ENCODE data around the gene ZDHHC17.
"Not testable (repeated sequence)": the region's sequence is repeated elsewhere in the genome, so short reads cannot be mapped to it uniquely, and the experiment has no call there.

ZDHHC17 gene

GRCh38 chr12:76763746-76764675 is at the start of gene ZDHHC17:
Gene ZDHHC17 (plus strand): TSS chr12:76764115. CDS start chr12:76764237, 122 bp downstream.
- peak; percentile 97 for DNase-seq

GRCh38 chr12:76714415-76714814 is 49.5 kb upstream of the ZDHHC17 start:
- no peak for DNase-seq

DNA sequence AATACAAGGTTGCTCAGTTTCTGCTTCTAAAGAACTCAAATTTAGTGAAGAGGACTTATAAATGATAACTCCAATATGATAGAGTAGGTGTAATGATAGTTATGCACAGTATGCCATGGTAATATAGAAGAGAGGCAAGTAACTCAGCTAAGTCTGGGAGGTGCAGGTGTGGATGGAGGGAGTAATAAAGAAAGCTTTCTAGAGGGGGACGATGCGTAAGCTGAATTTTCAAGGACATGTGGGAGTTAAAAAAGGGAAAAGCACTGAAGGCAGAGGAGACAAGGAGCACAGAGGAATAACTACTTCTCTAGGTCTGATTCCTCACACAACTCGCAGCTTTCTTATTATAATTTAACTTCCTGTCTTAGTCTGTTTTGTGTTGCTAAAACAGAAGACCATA is 49.1 kb upstream of the ZDHHC17 start:
- no peak for DNase-seq

DNA sequence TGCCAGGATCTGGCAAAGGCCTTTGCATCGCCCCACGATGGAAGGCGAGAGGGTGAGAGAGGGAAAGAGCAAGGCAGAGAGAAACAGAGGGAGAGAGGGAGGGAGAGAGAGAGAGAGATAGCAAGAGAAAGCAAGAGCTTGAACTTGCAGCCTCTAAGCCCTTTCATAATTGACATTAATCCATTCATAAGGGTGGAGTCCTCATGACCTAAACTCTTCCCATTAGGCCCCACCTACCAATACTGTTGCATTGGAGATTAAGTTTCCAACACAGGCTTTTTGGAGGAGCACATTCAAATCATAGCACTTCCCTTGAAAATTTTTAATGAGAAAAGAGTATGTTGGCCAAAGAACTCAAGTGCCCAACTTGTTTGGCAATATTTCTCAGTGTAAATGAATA is 48.6 kb upstream of the ZDHHC17 start:
- DNase-seq, result no peak

DNA sequence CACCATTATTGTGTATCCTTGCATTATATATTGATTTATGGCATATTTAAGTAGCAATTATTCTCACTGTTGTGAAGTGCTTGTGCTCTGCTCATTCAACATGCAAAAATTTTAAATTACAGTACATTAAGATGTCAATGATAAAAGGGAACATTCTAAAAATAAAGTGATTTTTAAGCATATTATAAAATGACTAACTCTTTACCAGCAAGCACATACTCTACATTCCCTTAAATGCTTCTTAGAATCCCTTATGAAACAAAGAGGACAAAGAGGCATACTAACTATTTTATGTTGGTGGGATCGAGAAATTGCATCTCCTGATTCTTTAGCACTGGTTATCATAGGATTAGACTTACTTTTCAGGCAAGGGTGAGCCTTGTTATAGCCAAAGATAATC is 46.6 kb upstream of the ZDHHC17 start:
- DNase-seq, result no peak

GRCh38 chr12:76719171-76720041 is 44.5 kb upstream of the ZDHHC17 start:
- DNase-seq, result no peak

DNA sequence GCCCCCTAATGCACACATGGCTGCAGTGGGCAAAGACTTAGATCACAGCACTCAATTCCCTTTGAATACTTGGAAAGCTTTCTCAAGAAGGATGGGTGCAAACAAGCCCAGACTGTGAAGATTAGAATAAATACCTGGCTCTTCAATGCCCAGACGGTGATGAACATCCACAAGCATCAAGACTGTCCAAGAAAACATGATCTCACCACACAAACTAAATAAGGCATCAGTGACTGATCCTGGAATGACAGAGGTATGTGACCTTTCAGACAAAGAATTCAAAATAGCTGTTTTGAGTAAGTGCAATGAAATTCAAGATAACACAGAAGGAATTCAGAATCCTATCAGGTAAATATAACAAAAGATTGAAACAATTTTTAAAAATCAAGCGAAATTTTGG is 43.8 kb upstream of the ZDHHC17 start:
- DNase-seq, result no peak

GRCh38 chr12:76726626-76727025 is 37.3 kb upstream of the ZDHHC17 start:
- DNase-seq, result no peak

GRCh38 chr12:76732188-76732587 is 31.7 kb upstream of the ZDHHC17 start:
- DNase-seq, result not testable (repeated sequence)

DNA sequence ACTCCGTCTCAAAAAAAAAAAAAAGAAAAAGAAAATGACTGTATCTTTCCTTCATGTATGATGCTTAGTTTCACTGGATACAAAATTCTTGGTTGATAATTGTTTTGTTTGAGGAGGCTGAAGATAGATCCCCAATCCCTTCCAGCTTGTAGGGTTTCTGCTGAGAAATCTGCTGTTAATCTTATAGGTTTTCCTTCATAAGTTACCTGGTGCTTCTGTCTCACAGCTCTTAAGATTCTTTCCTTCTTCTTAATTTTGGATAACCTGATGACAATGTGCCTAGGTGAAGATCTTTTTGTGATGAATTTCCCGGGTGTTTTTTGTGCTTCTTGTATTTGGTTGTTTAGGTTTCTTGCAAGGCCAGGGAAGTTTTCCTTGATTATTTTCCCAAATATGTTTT is 26.2 kb upstream of the ZDHHC17 start:
- not testable (repeated sequence) for DNase-seq

- DNase-seq, result no peak
Observed at GRCh38 chr12:76738824-76739579, 24.9 kb upstream of the ZDHHC17 start.

- DNase-seq, result no peak
Observed at GRCh38 chr12:76739896-76740295, 24.0 kb upstream of the ZDHHC17 start.

- no peak for DNase-seq
Observed at GRCh38 chr12:76740501-76740900, 23.4 kb upstream of the ZDHHC17 start.

GRCh38 chr12:76745343-76745742 is 18.6 kb upstream of the ZDHHC17 start:
- no peak for DNase-seq

DNA sequence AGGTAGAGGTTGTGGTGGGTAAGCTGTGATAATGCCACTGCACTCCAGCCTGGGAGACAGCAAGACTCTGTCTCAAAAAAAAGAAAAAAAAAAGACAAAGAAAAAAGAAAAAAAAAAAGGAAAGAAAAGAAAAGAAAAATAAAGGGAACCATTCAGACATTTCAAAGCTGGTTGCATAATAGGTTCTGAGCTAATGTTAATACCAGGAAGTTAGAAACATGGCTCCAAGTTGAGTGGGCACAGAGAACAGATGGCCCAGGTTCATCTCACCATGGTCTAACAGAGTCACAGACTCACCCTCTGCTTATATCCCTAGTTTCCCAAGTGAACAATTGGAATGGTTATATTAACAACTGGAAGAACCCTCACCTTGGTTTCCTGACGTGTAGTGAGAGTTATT is 17.4 kb upstream of the ZDHHC17 start:
- no peak for DNase-seq

GRCh38 chr12:76747245-76747644 is 16.7 kb upstream of the ZDHHC17 start:
- DNase-seq, result no peak

DNA sequence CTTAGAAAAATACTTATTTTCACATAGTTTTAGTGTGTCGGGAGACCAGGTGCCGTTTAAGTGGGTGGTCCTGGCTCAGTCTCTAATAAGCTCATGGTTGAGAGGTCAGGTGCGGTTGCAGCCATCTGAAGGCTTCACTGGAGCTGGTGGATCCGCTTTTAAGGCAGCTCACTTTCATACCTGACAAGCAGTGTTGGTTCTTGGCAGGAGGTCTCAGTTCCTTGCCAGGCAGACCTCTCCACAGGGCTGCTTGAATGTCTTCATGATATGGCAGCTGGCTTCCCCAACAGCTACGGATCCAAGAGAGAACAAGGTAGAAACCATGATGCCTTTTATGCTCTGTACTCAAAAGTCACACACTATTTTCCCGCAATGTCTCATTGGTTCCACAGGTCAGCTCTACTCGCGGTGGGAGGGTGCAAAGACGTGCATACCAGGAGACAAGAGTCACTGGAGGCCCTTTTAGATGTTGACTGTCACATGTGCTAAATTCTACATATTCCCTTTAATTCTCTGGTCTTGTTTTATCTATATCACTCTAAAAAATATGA is 8.0 kb upstream of the ZDHHC17 start:
- no peak for DNase-seq

- DNase-seq, result no peak
Observed at GRCh38 chr12:76757694-76758093, 6.2 kb upstream of the ZDHHC17 start.

DNA sequence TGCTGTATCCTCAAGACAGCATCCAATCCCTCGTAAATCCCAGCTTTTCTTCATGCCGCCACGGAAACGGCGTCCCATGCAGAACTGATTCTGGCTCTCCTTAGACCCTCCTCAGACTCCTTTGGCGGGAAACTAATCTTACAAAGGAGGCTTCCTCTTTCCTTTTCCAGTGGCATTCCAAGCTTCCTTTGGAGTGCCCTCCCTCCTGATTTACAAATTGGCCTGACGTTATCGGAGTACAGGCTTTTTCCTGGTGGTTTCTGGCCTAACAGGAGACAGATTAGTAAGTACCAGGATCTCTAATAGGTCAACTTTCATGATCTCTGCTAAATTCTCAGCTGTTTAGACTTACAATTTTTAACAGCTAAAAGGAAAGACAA is 1.3 kb upstream of the ZDHHC17 start:
- no peak for DNase-seq

GRCh38 chr12:76764856-76765255 is 941 bp downstream of the ZDHHC17 start:
- DNase-seq, result no peak

DNA sequence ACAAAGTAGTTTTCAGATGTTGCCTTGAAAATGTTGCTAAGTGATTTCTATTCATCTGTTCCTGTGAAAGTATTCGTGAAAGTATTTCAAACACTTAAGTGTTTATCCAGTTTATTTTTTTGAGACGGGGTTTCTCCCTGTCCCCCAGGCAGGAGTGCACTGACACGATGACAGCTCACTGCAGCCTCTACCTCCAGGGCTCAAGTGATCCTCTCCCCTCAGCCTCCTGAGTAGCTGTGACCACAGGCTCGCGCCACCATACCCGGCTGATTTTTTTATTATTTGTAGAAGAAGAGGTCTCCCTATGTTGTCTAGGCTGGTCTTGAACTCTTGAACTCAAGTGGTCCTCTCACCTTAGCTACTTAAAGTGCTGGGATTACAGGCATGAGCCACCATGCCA is 1.7 kb downstream of the ZDHHC17 start:
- DNase-seq, result no peak

DNA sequence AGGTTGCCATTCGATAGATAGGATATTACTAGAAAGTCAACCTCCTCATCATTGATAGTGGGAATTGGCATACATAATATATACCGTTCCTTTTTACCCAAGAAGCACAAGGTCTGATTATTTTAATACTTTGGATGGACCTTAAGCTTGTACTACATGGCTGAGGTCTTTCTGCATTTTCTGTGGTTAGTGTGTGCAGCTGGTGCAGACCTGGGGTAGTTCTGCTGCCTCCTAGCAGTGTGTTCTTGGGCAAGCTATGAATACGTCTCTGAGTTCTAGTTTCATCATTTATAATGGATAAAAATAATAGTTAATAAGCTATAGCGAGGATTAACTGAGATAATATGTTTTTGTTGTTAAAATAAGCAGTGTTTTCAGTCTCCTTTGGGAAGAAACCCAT is 2.2 kb downstream of the ZDHHC17 start:
- DNase-seq, result no peak

DNA sequence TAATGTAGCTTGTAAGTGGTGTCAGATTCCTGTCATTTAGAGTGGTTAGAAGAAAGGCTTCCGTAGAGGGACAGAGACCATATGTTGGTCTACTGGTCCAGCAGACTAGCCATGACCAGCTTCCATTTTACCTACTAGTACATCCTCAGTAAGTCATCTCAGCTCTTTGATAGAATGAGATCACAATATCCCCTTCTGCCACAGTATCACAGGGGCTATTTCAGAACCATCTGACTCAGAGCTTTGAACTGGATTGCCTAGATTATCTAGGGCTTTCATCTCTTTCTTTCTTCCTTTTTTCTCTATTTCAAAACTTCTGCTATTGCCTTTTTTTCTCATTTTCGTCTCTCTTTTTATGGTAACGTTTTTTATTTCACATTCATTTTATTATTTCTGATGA is 4.7 kb downstream of the ZDHHC17 start:
- DNase-seq, result no peak

All from right hindlimb (tissue), 1 donor.